HG02981 (cell line): Measurements from ENCODE around the gene GRM7.

Experiments
- ATAC-seq: cut with Tn5 transposase; IDR thresholded peaks from one replicate; pipeline ENCODE4 v1.9.1; 2021; ENCODE audit warnings: mild to moderate bottlenecking, moderate library complexity; ENCODE audit not compliant: unreplicated experiment

GRM7 gene

DNA sequence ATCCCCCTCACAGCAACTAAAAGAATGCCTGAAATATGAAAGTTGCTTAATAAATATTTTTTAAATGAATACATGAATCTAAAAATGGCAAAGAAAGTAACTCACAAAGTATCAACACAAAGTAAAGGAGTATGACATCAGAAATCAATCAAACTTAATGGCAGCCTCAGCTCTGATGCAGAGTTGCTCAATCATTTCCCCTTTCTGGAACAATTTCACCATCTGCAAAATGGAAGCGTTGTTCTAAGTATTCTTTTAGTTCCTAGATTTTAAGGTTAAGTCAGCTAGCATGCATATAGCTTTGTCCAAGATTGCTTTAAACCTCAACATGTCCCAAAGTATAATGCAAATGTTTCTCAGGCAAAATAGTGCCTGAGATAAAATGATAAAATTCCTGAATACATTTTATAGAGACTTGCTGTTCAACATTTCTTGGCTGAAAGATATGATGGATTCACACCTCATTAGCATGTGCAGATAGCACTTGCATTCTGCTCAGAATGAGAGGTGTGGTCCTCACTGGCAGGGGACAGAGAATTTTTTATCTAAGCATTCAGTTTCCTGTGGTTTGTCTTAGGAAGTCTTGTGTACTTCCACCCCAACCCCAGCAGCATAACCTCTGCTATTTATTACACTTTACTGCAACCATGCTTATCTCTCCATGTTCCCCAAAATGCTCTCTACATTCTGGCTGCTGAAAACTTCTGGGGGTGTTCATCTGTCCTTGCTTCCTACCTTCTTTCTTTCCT lies 429.3 kb downstream of the GRM7 start:
- ATAC-seq, result no peak

DNA sequence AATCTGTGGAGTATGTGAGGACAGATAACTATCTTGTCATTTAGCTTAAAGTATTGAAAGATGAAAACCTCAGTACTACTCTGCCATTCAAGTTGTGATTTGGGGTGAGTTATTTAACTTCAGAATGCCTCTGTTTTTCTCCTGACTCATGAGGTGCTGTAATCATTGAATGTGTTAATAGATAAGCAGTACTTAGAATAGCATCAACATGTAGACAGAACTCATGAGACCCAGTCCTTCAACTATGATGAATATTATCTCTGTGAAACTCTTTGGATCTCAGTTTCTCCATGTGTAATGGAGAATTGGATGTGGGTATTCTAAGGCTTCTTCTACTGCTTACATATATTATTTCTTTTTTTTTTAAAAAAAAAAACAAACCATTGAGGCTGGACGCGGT lies 431.4 kb downstream of the GRM7 start:
- no peak for ATAC-seq

DNA sequence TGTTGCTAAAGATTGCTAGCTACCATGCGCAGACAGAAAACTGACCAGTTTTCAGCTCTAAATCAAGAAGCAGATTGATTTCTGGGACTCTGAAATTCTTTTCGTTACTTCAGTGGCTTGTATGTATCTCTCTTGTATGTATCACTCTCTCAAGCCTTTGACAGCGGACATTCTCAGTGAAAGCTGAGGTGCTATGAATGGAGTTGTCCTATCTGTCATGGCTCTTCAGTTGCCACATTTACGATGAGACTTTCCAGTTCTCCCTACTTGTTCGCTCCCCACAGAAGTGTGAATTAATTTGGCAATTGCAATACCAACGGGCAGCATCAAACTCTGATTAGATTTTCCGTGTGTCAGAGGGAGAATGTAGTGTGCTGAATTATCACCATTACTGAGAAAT lies 432.4 kb downstream of the GRM7 start:
- ATAC-seq, result no peak

DNA sequence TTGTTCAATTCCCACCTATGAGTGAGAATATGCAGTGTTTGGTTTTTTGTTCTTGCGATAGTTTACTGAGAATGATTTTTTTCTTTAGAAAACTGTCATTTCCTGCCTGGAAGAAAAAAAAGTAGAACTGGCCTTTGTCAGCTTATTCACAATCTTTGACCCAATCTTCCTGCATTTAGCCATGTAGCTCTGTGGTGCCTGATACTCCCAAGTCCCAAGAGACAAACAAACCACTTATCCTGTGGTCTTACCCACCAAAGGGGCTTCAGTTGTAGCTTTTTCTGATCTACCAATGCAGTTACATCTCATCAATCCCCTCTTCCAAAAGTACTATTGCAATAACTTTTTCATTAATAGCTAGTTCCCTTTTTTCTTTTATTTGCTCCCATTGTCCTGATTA lies 444.6 kb downstream of the GRM7 start:
- no peak for ATAC-seq

DNA sequence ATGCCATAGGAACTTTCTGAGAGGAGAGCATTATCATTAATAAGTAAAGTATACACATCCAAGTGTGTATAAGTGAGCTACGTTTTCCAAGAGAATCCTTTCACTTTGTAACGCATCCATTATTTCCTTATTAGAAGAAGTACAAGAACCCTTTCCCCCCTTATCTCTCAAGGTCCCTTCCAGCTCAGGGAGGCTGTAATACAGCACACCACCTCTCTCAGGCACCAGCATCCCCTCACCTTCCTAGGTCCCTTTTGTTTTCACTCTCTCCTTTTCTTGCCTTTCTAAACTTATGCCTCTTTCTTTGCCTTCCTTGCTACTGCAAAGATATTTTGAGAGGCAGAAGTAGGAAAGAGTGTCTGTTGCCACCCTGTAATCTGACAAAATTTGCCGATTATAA lies 446.0 kb downstream of the GRM7 start:
- no peak for ATAC-seq

DNA sequence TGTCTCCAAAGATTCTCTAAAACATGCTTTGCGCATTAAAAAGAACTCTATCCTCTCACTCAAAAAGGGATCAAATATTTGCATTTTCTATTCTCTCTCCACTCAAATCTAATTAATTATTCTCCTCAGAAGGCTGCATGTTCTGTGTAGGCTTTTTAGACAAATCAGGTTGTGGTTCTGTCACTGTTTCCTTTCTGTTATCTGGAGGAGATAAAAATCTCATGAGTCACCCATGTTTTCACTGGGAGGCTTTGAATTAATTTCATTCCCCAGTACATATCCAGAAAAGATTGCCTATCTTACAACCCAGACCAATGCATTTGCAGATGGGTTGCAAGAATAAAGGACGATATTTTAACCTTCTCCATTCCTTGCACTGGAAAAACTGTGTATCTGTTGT lies 446.5 kb downstream of the GRM7 start:
- no peak for ATAC-seq

DNA sequence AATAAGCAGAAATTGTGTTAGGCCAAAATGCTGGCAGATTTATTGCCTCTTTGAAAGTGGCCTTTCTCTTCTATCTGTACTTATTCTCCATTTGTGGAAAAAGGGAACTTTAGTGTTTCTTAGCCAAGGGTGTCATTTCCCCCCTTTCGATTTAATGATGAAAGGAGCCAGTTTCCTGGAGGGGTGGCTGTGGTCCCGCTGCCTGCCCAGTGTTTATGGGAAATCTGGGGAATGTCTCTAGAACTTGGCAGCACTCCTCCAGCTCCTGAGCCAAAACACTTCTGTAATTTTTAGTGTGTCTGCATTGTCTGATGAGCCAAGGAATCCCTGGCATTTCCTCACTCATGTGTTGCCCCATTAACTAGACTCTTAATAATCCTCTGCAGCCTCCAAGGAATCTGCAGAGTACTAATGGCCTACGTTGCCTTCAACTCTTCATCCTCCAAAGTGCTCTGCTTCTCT lies 448.8 kb downstream of the GRM7 start:
- no peak for ATAC-seq

DNA sequence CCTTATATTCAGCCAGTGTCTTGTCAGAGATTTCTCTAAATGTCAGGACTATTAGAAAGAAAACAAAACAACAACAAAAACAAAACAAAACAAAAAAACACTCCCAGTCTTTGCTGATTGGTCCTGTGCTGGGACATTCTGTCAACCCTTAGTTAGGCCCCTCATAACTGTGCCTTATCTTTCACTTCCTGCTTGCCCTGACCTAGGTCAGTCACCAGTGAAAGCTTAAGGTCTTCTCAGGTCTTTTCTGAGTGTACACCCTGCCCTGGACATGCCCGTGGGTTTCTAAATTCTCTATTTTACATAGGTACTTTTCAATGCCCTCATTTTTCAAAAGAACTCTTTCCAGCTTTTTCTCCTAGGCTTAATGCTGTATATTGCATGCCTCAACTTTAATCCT lies 454.1 kb downstream of the GRM7 start:
- ATAC-seq, result no peak

DNA sequence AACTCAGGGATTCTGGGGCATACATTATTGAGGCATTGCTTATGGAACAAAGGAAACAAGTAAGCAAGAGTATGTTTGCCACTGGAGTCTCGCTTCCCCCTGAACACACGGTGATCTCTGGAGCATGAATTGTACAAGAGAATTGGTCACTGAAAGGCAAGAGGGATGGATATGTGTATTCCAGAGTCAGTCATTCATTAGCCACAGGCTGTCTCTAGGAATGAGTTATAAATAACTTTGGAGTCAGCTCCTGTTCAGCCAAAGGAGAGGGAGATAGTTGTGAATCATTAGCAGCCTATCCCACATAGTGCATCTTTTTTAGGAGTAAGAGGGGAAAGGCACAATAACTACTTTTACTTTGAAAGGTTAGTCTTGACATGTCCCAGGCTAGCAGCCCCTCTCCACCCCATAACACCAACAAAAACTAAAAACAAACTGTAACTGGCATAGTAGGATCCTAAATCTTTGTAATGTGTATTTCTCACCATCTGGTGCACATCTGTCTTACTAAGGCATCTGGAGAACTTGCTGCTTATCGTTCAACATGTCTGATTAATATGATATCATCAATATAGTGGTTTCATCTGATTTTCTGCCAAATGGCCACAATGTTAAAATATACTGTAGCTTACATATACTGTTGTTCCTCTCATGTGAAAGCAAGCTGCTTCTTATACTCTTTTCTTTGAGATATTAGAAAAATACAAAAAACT lies 462.2 kb downstream of the GRM7 start:
- no peak for ATAC-seq

DNA sequence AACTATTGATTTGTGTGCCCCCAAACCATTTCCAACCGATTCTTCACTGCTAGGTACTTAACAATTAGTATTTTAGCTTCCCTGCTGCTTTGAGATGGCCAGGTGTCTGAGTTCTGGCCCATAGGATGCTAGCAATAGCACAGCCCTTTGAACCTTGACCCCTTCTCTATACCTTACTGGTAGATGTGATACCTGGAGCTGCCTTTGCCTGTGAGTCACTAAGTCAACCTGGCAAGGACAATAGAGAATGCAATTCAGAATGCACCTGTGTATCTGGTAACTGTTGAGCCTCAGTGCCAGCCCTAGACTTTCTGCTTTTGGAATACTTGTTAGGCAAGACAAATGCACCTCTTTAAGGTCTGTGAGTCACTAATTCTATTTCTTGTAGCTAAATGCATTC lies 467.4 kb downstream of the GRM7 start:
- ATAC-seq, result no peak

DNA sequence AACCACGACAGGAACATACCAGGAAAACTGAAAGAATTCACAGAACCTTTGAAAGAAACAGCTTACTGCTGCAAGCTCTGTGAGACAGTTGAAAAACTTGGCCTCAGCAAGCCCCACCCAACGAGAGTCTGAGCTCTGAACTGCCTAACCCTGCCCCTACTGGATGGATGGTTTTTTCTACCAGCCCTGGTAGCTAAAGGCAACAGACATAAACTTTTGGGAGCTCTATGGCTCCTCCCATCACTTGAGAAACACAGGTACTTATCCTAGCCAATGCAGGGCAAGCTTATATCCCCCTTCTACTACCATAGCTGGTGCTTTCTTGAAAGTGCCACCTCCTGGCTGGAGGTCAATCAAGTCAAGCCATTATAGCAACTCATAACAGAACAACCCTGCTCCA lies 471.8 kb downstream of the GRM7 start:
- ATAC-seq, result no peak

DNA sequence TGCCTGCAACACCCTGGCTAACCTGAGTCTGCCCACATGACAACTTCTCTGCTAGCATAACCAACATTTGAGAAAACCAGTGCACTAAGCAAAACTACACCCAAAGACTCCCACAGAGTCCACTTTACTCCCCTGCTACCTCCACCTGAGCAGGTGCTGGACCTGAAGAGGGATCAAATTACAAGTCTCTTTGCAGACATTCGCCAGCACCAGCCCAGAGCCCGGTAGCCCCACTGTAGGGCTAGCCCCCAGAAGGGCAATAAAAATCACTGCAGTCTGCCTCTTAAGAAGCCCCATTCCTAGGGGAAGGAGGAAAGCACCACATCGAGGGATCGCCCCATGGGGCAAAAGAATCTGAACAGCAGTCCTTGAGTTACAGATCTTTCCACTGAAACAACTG lies 472.2 kb downstream of the GRM7 start:
- ATAC-seq, result no peak

DNA sequence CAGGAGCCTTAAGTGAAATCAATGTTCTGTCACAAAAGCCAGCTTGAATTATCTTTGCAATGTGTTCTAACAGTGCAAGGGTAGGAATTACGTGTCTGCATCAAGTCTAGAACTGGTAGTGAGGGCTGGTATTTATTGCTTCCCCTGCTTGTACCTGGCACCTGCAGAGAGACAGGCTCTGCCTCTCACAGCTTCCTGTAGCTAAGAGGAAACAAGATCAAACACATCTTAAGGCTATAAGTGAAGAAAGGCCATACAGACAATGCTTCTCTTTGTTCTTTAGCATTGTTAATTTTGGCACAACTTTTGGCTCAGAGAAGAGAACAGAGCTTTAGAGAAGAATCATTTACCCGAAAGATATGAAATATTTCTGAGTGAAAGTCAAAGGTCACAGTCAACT lies 479.9 kb downstream of the GRM7 start:
- ATAC-seq, result no peak

DNA sequence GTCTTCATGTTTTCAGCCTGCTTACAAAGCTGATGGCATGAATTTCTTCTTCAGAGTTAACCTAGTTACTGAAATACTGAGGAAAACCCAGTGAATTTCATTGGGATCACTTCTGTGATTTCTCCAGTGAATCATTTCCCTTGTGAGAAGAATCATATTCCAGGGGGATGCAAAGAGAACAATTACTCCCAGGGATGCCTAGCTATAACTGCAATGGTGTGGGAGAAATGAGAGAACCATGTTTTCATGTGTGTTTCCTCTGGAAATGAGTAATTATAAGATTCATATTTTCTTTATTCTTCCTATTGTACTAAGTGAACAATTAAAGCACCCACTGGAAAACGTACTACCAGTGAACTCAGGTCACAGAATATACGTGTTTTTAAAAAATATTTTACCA lies 485.4 kb downstream of the GRM7 start:
- no peak for ATAC-seq

DNA sequence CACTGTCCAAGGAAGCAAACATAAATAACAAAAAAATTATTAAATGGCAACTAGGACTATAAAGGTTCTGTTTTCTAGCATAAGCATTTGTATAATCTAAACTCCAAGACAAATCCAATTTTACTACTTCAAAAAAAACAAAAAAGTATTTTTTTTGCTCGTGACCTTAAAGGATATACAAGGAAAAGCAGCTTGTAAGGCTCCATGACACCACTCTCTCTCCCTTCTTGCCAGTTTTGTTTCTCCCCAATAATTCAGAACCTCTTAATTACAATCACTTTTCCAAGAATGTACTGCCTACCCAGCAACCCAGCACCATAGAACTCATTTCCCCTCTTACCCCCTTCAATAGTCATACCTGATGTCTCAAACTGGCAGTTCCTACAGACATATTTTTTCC lies 496.2 kb downstream of the GRM7 start:
- ATAC-seq, result no peak

DNA sequence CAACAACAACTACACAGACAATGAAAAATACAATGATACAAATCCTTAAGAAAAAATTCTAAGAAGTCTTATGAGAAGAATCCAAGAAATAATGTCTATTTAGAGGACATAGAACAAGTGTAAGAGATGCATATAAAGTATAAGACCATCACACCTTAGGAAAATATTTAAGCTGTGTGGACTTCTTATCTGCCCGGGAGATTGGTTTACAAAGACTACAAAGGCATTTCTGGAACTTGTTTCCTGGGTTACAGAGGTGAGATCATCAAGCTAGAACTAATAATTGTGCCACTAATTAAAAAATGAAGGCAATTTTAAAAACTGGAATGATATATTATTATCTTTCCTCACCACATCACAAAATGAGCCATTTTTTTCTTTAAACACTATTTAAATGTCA lies 507.1 kb downstream of the GRM7 start:
- no peak for ATAC-seq

DNA sequence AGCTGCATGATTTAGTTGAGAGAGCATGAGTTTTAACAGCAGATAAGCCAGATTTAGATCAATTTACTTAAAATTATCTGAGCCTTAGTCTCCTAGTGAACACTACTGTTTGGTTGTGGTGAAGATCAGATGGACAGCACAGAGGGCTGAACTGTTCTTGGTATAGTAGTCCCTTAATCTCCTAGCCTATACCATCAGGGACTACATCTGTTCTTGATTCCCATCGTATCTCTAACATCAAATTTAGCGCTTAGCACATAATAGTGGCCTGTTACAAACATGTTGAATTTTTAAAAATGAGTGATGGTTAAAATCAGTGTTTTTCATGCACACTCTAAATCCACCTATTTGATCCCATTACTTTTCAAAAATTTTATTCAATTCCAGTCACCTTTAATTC lies 507.7 kb downstream of the GRM7 start:
- no peak for ATAC-seq

DNA sequence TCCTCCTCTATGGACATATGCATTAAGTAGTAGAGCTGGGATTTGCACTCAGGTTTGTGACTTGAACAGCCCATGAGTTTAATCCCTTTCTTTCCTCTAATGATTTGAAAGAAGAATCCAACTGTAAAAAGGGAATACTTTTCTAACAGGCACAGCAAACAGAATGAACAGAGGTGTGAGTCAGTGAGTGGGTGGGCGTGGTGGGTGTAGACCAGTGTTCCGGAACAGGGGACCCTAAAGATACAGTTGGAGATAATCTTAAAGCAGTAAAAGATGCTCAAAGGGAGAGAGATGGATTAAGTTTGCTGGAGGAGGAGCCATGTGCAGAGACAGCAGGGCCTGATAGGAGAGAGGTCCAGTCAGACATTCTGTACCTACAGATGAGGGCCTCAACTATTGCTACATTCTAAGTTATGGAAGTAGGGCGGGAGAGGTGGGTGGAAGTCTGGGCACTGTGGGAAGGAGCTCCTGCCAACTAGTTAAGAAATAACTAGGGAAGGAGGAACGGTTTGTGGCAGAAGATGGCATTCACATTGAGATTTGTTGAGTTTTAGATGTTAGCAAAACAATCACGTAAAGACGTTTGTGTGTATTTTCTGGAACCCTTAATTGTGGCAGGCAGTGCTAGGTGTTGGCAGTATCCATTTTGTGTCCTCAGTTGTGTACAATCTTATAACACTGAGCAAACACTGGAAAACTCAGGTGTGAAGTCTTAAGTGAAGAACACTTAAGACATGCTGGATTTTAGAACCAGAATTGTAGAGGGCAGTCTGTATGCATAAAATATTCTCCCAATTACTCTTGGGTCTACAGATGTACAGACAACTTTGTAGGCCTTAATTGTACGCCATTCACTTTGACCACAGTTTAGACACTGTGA lies 511.0 kb downstream of the GRM7 start:
- ATAC-seq, result no peak

DNA sequence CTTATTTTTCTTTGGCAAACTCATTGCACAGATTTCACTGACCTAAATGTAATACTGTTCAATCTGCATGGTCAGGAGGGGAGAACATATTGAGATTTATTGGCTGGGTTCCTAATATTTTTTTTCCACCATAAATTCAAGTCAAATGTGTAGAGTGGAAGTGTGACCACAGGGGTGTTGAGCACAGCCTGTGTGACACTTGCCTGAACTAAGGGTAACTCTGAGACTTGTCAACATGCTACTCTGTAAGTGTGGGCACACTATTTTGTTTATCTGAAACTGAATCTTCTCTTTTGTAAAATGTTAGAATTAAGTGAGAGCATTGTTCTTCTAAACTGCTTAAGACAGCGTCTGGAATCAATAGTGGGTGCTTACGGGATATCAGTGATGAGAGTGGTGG lies 516.2 kb downstream of the GRM7 start:
- ATAC-seq, result no peak

DNA sequence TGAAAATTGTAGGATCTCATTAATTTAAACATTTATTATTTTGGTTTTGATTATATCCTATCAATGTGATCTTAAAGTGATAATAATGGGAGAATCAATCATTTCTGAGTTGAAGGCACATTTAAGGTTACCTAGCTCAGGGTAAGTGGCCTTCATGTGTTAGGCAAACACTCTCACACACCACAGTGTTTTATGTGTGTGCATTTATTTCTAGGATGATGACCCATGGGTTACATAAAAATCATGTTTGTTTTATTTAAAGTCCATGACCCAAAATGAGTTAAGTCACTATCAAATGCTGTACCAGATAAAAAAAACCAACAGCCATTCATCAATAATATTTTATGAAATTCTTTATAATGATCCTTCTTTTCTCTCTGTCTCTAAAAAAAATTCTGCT lies 520.8 kb downstream of the GRM7 start:
- ATAC-seq, result no peak

DNA sequence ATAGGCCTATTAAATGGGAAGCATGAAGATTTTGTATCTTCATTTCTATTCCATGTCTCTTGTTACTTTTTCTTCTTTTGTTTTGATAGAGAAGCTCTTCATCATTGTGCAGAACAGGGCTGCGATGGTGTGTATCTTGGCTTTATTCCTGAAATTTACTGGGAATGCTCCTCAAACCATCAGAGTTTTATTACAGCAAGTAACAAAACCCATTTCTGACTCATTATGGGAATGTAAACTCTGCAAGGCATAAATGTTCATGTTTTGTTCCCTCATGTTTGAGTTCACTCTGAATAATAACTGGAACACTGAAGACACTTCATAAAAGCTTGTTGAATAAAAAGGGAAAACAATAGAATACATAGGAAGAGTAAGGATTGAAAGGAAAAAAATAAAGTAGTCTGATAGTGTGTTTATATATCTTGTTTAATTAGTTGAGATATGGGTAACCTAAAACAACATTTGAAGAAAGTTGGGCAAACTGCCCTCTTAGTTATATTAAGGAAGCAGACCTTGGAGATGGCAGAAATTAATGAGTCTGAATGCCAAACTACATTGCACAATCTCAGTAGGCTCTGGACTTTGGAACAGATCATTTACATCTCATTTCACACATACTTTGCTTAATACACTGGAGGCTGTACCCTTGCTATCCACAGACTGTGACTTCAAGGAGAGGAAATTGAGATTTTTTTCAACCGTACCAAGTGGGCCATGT lies 521.5 kb downstream of the GRM7 start:
- no peak for ATAC-seq
